Astrocyte of the cerebellum (primary cell): ENCODE results near the gene PITPNC1.

Source experiments
- DNase-seq: peaks from one replicate; pipeline ENCODE4 v3.0.0-alpha.2; 2011; ENCODE audit warnings: low read depth
- H3K4me3 ChIP-seq: 2 replicates; pipeline ENCODE4 v1.5.1; 2011; ENCODE audit warnings: mild to moderate bottlenecking, low read depth, low read length, moderate library complexity
- in situ Hi-C: cut with HindIII; loops from 2 replicates; pipeline ENCODE4 v1.10.0; 2017; ENCODE audit warnings: low sequenced_read_pairs
- TF ChIP-seq, protein P1 (sequence below): IDR thresholded peaks from 2 replicates; pipeline ENCODE4 v1.5.1; 2012; ENCODE audit warnings: low read length, low read depth, moderate library complexity, mild to moderate bottlenecking; ENCODE audit errors: missing control alignments

PITPNC1 gene

DNA sequence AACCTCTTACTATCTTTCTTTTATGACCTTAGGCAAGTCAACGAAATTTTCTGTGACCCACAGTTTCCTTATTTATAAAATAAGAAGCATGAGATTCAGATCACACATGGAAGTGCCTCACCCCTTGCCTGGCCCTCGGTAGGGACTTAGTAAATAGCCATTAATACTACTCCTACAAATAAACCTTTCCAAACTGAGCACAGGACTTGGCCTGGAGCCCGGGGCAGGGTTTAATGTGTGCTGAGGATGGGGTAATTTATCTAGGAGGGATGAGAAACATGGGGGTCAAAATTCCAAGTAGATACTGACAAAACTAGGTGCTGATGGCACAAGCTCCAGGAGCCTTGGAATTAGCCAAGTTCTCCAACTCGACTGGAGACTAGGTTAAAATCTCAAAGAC, 35.0 kb downstream of the PITPNC1 start:
- no peak for DNase-seq
- in situ Hi-C loops: no loop called here
- TF ChIP-seq, protein P1, sequence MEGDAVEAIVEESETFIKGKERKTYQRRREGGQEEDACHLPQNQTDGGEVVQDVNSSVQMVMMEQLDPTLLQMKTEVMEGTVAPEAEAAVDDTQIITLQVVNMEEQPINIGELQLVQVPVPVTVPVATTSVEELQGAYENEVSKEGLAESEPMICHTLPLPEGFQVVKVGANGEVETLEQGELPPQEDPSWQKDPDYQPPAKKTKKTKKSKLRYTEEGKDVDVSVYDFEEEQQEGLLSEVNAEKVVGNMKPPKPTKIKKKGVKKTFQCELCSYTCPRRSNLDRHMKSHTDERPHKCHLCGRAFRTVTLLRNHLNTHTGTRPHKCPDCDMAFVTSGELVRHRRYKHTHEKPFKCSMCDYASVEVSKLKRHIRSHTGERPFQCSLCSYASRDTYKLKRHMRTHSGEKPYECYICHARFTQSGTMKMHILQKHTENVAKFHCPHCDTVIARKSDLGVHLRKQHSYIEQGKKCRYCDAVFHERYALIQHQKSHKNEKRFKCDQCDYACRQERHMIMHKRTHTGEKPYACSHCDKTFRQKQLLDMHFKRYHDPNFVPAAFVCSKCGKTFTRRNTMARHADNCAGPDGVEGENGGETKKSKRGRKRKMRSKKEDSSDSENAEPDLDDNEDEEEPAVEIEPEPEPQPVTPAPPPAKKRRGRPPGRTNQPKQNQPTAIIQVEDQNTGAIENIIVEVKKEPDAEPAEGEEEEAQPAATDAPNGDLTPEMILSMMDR: no peak
- no peak overlapping the region for H3K4me3 ChIP-seq

DNA sequence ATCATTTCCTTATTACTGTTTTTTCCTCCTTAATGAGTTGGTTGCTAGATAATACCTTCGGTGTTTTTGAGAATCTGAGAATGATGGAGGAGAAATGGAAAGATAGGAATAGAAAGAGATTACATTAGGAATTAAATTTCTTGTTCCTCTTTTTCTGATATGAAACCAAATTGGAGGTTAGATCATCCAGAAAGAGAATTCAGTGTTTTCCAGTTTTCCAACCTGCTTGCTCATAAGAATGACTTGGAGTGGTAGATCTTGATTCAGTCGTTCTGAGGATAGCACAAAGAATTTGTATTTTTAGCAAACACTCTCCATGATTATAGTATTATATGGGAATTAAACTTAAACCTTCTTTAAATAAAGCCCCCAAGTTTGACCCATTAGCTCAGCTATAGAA, 35.9 kb downstream of the PITPNC1 start:
- in situ Hi-C loops: no loop called here
- TF ChIP-seq, protein P1: no peak
- no peak for DNase-seq
- no peak overlapping the region for H3K4me3 ChIP-seq

DNA sequence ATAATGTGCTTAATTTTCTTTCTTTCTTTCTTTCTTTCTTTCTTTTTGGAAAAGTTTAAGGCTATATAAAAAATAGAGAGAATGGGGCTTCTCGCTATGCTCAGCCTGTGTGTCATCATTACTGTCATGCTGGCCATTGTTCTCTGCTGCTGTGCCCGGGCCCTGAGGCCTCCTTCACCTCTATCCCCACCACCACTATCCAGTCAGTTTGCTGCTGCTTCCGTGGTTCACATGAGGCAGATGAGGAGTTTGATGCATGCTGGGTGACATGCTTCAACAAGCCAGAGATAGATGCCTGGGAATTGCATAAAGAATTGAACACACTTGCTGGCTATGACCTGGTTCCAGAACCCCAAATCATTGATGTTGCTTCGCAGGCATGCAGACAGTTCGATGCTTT, 36.3 kb downstream of the PITPNC1 start:
- no peak for DNase-seq
- no peak overlapping the region for H3K4me3 ChIP-seq
- in situ Hi-C loops: no loop called here
- TF ChIP-seq, protein P1: no peak

DNA sequence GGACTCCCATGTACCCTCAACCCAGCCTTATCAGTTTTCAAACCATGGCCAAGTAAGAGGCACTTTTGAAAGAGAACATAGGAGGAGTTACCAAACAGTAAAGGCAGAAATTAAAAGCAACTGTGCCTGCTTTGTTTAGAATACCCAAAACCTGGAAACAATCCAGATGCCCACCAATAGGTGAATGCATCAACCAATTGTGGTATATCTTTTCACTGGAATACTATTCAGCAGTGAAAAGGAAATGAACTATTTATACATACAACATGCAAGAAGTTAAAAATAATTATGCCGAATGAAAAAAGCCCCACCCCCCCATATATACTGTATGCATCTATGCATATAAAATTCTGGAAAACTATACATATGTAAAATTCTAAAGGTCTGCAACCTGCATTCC, 37.0 kb downstream of the PITPNC1 start:
- no peak for DNase-seq
- in situ Hi-C loops: no loop called here

GRCh38 chr17:67414559-67414958, 37.5 kb downstream of the PITPNC1 start:
- no peak for DNase-seq
- in situ Hi-C loops: no loop called here
- no peak overlapping the region for H3K4me3 ChIP-seq
- TF ChIP-seq, protein P1: no peak

More for the DNA sequence above, 37.0 kb downstream of the PITPNC1 start:
- TF ChIP-seq, protein P1: no peak
- H3K4me3 ChIP-seq: no peak overlapping the region

GRCh38 chr17:67415291-67415690, 38.2 kb downstream of the PITPNC1 start:
- H3K4me3 ChIP-seq: no peak overlapping the region
- TF ChIP-seq, protein P1: no peak
- in situ Hi-C loops: no loop called here
- no peak for DNase-seq

GRCh38 chr17:67417507-67417906, 40.4 kb downstream of the PITPNC1 start:
- TF ChIP-seq, protein P1: no peak
- DNase-seq: no peak
- H3K4me3 ChIP-seq: no peak overlapping the region
- in situ Hi-C loops: no loop called here
